SK-N-SH (cell line): ENCODE results near the gene MBNL1. TPM values are rescaled to one million over a fixed set of nuclear protein-coding genes. Genes with fewer than 3 reads are reported as not detected.
A peak's percentile ranks its signal among the peaks of the same experiment; 100 is the strongest.

Source experiments
- CTCF ChIA-PET: fragments of 300-600, 350-600 bp; formaldehyde crosslinking; extraction: SDS; loops from one replicate; lab custom pipeline; 2021; lab: Yijun Ruan, JAX
- POLR2A ChIA-PET: fragments of 350-600 bp; sonication (Branson Sonifier 250); formaldehyde crosslinking; extraction: SDS; loops from one replicate; lab custom pipeline; 2020; ENCODE audit warnings: antibody characterized with exemption, inconsistent platforms; lab: Yijun Ruan, JAX
- DNase-seq: peaks from one replicate; pipeline ENCODE4 v3.0.0; 2012
- H2AFZ ChIP-seq: fragments of 200-600 bp; sonication (generic); 2 replicates; pipeline ENCODE4 v1.8.1; 2016; ENCODE audit warnings: antibody characterized with exemption, mild to moderate bottlenecking, low read depth
- H3F3A ChIP-seq: fragments of 200-600 bp; sonication (generic); replicated peaks from 2 replicates; pipeline ENCODE3; 2016; ENCODE audit warnings: antibody characterized with exemption, mild to moderate bottlenecking; ENCODE audit not compliant: insufficient read depth
- H3K27ac ChIP-seq, 2 experiments: fragments of 200-500 bp in 1 of 2; fragments of 200-600 bp in 1 of 2; sonication (Bioruptor generic) in 1 of 2; sonication (generic), shearing (Covaris generic) in 1 of 2; 2 replicates each; pipeline versions ENCODE4 v1.5.1 to v1.6.1; 2014 to 2016; ENCODE audit warnings: low read depth in 2 of 2, inconsistent platforms in 1 of 2, low read length in 1 of 2, mild to moderate bottlenecking in 1 of 2, mixed read lengths in 1 of 2
- H3K27me3 ChIP-seq: fragments of 200-600 bp; sonication (generic), shearing (Covaris generic); 2 replicates; pipeline ENCODE4 v1.6.1; 2016; ENCODE audit warnings: mixed run types; ENCODE audit not compliant: insufficient read depth
- H3K36me3 ChIP-seq, 2 experiments: fragments of 200-500 bp in 1 of 2; fragments of 200-600 bp in 1 of 2; sonication (Bioruptor generic) in 1 of 2; sonication (generic) in 1 of 2; replicated peaks in 1 of 2; 2 replicates each; pipeline versions ENCODE3 to v1.5.1; 2014 to 2016; ENCODE audit warnings: low read length in 1 of 2, mild to moderate bottlenecking in 1 of 2; ENCODE audit not compliant: insufficient read depth in 2 of 2, control insufficient read depth in 1 of 2
- H3K4me1 ChIP-seq, 2 experiments: fragments of 200-500 bp in 1 of 2; fragments of 200-600 bp in 1 of 2; sonication (Bioruptor generic) in 1 of 2; sonication (generic), shearing (Covaris generic) in 1 of 2; 2 replicates each; pipeline versions ENCODE4 v1.5.1 to v1.6.1; 2014 to 2016; ENCODE audit warnings: low read depth in 1 of 2, low read length in 1 of 2, mixed run types in 1 of 2; ENCODE audit not compliant: insufficient read depth in 2 of 2, control insufficient read depth in 1 of 2
- H3K4me2 ChIP-seq: fragments of 200-600 bp; sonication (generic), shearing (Covaris generic); 2 replicates; pipeline ENCODE4 v1.6.1; 2017; ENCODE audit warnings: mixed run types
- H3K4me3 ChIP-seq, 2 experiments: fragments of 200-500 bp in 1 of 2; fragments of 200-600 bp in 1 of 2; sonication (Bioruptor generic) in 1 of 2; sonication (generic), shearing (Covaris generic) in 1 of 2; 2 replicates each; pipeline versions ENCODE4 v1.5.1 to v1.8.1; 2014 to 2016; ENCODE audit warnings: low read depth in 2 of 2, inconsistent platforms in 1 of 2, low read length in 1 of 2, mild to moderate bottlenecking in 1 of 2, mixed read lengths in 1 of 2, moderate library complexity in 1 of 2
- H3K79me2 ChIP-seq: fragments of 200-600 bp; sonication (generic); 2 replicates; pipeline ENCODE4 v1.8.1; 2017; ENCODE audit warnings: mild to moderate bottlenecking; ENCODE audit not compliant: insufficient read depth
- H3K9ac ChIP-seq: fragments of 200-600 bp; sonication (generic); 2 replicates; pipeline ENCODE4 v1.6.1; 2017; ENCODE audit warnings: mixed run types
- H3K9me2 ChIP-seq: fragments of 200-600 bp; sonication (generic); 2 replicates; pipeline ENCODE4 v1.6.1; 2017; ENCODE audit warnings: mixed run types
- H3K9me3 ChIP-seq: fragments of 200-600 bp; sonication (generic); 2 replicates; pipeline ENCODE4 v1.6.1; 2017; ENCODE audit warnings: mixed run types, mild to moderate bottlenecking, moderate library complexity
- H4K20me1 ChIP-seq: fragments of 200-600 bp; sonication (generic); 2 replicates; pipeline ENCODE4 v1.6.1; 2017; ENCODE audit warnings: mild to moderate bottlenecking, mixed run types; ENCODE audit not compliant: insufficient read depth
- CHD2 ChIP-seq: fragments of 150-350 bp; IDR thresholded peaks from 2 replicates; pipeline ENCODE4 v1.6.1; 2018; ENCODE audit warnings: low read length; ENCODE audit not compliant: partially characterized antibody
- EP300 ChIP-seq, 2 experiments: IDR thresholded peaks; 2 replicates each; pipeline versions ENCODE4 v1.4.0 to v1.6.1; 2012; ENCODE audit warnings: borderline replicate concordance in 1 of 2, low read depth in 1 of 2, low read length in 1 of 2
- FOSL2 ChIP-seq: IDR thresholded peaks from 2 replicates; pipeline ENCODE4 v1.4.0; 2012; ENCODE audit warnings: low read depth, mild to moderate bottlenecking, moderate library complexity, borderline replicate concordance
- FOXJ3 ChIP-seq: sonication (generic); formaldehyde crosslinking; IDR thresholded peaks from 2 replicates; pipeline ENCODE4 v1.5.1; 2020; ENCODE audit warnings: mild to moderate bottlenecking, missing genetic modification reagents
- FOXM1 ChIP-seq: IDR thresholded peaks from 2 replicates; pipeline ENCODE4 v1.4.0; 2012; ENCODE audit warnings: low read depth, mild to moderate bottlenecking
- GABPA ChIP-seq: IDR thresholded peaks from 2 replicates; pipeline ENCODE4 v1.4.0; 2012; ENCODE audit warnings: low read depth, mild to moderate bottlenecking
- GATA2 ChIP-seq: sonication (generic); formaldehyde crosslinking; IDR thresholded peaks from 2 replicates; pipeline ENCODE4 v1.5.0; 2020; ENCODE audit warnings: mild to moderate bottlenecking, missing genetic modification reagents
- JUND ChIP-seq: IDR thresholded peaks from 2 replicates; pipeline ENCODE4 v1.4.0; 2012
- NRF1 ChIP-seq: IDR thresholded peaks from 2 replicates; pipeline ENCODE4 v1.6.1; 2012; ENCODE audit warnings: low read depth, mild to moderate bottlenecking, low read length
- RAD21 ChIP-seq: IDR thresholded peaks from 2 replicates; pipeline ENCODE4 v1.6.1; 2012; ENCODE audit warnings: mild to moderate bottlenecking, low read length
- RCOR1 ChIP-seq: fragments of 150-350 bp; IDR thresholded peaks from 2 replicates; pipeline ENCODE4 v1.6.1; 2017; ENCODE audit warnings: antibody characterized with exemption, low read length
- RFX5 ChIP-seq: IDR thresholded peaks from 2 replicates; pipeline ENCODE4 v1.6.1; 2012; ENCODE audit warnings: mild to moderate bottlenecking, improper control_type of control experiment, low read length
- SIN3A ChIP-seq: IDR thresholded peaks from 2 replicates; pipeline ENCODE4 v1.6.1; 2012; ENCODE audit warnings: low read depth, mild to moderate bottlenecking, low read length, moderate library complexity, borderline replicate concordance
- SMC3 ChIP-seq: IDR thresholded peaks from 2 replicates; pipeline ENCODE4 v1.6.1; 2012; ENCODE audit warnings: low read depth, low read length, improper control_type of control experiment
- TCF12 ChIP-seq: IDR thresholded peaks from 2 replicates; pipeline ENCODE4 v1.4.0; 2012
- WGBS: methylation state at CpG from one replicate; pipeline ENCODE4 v1.1.6; 2017; ENCODE audit warnings: low lambda C conversion rate; 5-methylcytosine and 5-hydroxymethylcytosine counted together
- polyA plus RNA-seq, 3 experiments: library from polyadenylated mRNA; depleted of rRNA; stranded (reverse); fragments of >200 nt; gene quantifications; 2 replicates each; pipeline ENCODE4 v1.2.3, GENCODE V29; 2012
- TF ChIP-seq, protein P1 (sequence below): fragments of 150-350 bp; IDR thresholded peaks from 2 replicates; pipeline ENCODE4 v1.6.1; 2017; ENCODE audit warnings: antibody characterized with exemption, low read length, low read depth, borderline replicate concordance
- TF ChIP-seq, protein P2 (sequence below): IDR thresholded peaks from 2 replicates; pipeline ENCODE4 v1.4.0; 2012; ENCODE audit warnings: low read depth, borderline replicate concordance
- TF ChIP-seq, protein P3 (sequence below): IDR thresholded peaks from 2 replicates; pipeline ENCODE4 v1.6.1; 2012; ENCODE audit warnings: mild to moderate bottlenecking, low read depth, low read length, moderate library complexity
- TF ChIP-seq, protein P4 (sequence below): IDR thresholded peaks from 2 replicates; pipeline ENCODE4 v1.4.0; 2012; ENCODE audit warnings: low read depth
- TF ChIP-seq, protein P5 (sequence below): IDR thresholded peaks from 2 replicates; pipeline ENCODE4; 2012

The MBNL1 gene
- polyA plus RNA-seq, 1 of the 3 experiments (the other 2 are of a cell fraction) = 44.3 TPM

DNA sequence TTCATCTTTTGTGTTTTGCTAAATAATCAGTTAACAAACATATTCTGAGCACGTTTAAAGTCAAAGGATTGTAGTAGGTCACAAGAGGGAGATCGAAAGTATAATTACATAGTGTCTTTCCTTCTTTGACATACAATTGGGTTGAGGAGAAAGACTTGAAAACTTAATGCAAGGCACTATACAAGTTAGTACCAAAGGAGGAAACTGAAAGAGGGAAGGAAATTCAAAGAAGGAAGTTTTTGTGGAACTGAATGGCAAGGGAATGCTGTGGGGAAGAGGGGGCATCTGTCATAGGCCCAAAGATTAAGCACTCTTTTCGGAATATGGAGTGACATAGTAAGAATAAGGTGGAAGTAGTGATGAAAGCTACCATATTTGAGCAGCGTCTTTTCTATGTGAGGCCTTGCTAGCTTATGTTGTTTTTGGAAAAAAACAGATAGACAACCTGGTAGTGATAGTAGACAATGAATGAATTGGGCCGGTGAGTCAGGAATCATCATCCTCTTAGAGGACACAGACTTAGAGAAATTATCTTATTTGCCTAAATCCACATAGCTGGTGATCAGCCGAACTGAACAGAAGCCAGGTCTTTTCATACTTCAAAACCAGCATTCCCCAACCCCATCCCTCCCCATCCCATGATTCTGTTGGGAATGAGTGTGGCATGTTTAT is 10.2 kb downstream of the MBNL1 start:
- H4K20me1 ChIP-seq = peaks cover 80% of the 10 kb centered on the region
- CTCF ChIA-PET = interaction anchor here (1.5 kb wide), 1 partner anchor 165 kb away, joined by 7 read pairs; no protein-coding TSS in a partner anchor
- WGBS = 90% methylated on average over 6 of the region's 6 CpGs

More for the DNA sequence above, 10.2 kb downstream of the MBNL1 start:
- Histone ChIP-seq H2AFZ (no peak overlapping the region; the same call in 1 of the 2 replicates), H3F3A (peaks cover 12% of the 10 kb centered on the region), H3K79me2 (peaks cover 100% of the 10 kb centered on the region), H3K27me3 (no peaks in the 10 kb centered on the region), H3K9me2 (no peaks in the 10 kb centered on the region), H3K36me3 (peaks cover 2 to 19% of the 10 kb centered on the region in 2 experiments), H3K27ac (peak overlapping the region in 1 of 2 experiments; percentile 16; a peak in 1 of 4 replicates), H3K4me3 (no peak overlapping the region), H3K4me1 (peaks cover 18 to 20% of the 10 kb centered on the region in 2 experiments; a peak in 3 of 4 replicates), H3K9me3 (no peaks in the 10 kb centered on the region), H3K9ac (no peak overlapping the region), H3K4me2 (0 out of 2 replicates have a peak overlapping the region, but pooled peaks have one; percentile 1)
- TF ChIP-seq, protein P1, sequence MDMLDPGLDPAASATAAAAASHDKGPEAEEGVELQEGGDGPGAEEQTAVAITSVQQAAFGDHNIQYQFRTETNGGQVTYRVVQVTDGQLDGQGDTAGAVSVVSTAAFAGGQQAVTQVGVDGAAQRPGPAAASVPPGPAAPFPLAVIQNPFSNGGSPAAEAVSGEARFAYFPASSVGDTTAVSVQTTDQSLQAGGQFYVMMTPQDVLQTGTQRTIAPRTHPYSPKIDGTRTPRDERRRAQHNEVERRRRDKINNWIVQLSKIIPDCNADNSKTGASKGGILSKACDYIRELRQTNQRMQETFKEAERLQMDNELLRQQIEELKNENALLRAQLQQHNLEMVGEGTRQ = no peak
- TF ChIP-seq FOSL2 (no peak), FOXM1 (no peak), GATA2 (CRISPR knock-in tag) (no peak), RCOR1 (no peak), RAD21 (no peak), SIN3A (no peak), GABPA (no peak), SMC3 (no peak), EP300 (IDR thresholded peaks at IDR 0.05; ENCODE audit: borderline replicate concordance in 1 of 2, low read depth in 1 of 2, low read length in 1 of 2) (no peak), NRF1 (no peak), FOXJ3 (no peak), RFX5 (no peak), CHD2 (no peak), TCF12 (no peak), JUND (no peak)
- TF ChIP-seq, protein P2, sequence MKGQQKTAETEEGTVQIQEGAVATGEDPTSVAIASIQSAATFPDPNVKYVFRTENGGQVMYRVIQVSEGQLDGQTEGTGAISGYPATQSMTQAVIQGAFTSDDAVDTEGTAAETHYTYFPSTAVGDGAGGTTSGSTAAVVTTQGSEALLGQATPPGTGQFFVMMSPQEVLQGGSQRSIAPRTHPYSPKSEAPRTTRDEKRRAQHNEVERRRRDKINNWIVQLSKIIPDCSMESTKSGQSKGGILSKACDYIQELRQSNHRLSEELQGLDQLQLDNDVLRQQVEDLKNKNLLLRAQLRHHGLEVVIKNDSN = no peak
- TF ChIP-seq, protein P3, sequence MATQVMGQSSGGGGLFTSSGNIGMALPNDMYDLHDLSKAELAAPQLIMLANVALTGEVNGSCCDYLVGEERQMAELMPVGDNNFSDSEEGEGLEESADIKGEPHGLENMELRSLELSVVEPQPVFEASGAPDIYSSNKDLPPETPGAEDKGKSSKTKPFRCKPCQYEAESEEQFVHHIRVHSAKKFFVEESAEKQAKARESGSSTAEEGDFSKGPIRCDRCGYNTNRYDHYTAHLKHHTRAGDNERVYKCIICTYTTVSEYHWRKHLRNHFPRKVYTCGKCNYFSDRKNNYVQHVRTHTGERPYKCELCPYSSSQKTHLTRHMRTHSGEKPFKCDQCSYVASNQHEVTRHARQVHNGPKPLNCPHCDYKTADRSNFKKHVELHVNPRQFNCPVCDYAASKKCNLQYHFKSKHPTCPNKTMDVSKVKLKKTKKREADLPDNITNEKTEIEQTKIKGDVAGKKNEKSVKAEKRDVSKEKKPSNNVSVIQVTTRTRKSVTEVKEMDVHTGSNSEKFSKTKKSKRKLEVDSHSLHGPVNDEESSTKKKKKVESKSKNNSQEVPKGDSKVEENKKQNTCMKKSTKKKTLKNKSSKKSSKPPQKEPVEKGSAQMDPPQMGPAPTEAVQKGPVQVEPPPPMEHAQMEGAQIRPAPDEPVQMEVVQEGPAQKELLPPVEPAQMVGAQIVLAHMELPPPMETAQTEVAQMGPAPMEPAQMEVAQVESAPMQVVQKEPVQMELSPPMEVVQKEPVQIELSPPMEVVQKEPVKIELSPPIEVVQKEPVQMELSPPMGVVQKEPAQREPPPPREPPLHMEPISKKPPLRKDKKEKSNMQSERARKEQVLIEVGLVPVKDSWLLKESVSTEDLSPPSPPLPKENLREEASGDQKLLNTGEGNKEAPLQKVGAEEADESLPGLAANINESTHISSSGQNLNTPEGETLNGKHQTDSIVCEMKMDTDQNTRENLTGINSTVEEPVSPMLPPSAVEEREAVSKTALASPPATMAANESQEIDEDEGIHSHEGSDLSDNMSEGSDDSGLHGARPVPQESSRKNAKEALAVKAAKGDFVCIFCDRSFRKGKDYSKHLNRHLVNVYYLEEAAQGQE = no peak
- TF ChIP-seq, protein P4, sequence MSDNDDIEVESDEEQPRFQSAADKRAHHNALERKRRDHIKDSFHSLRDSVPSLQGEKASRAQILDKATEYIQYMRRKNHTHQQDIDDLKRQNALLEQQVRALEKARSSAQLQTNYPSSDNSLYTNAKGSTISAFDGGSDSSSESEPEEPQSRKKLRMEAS = no peak
- TF ChIP-seq, protein P5, sequence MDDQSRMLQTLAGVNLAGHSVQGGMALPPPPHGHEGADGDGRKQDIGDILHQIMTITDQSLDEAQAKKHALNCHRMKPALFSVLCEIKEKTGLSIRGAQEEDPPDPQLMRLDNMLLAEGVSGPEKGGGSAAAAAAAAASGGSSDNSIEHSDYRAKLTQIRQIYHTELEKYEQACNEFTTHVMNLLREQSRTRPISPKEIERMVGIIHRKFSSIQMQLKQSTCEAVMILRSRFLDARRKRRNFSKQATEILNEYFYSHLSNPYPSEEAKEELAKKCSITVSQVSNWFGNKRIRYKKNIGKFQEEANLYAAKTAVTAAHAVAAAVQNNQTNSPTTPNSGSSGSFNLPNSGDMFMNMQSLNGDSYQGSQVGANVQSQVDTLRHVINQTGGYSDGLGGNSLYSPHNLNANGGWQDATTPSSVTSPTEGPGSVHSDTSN = no peak
- DNase-seq = no peak
- POLR2A ChIA-PET = no interaction called here
